Neural cell (in vitro differentiated cells): ENCODE results near the gene MAPK4. TPM values are rescaled to one million over a fixed set of nuclear protein-coding genes. Genes with fewer than 3 reads are reported as not detected.

Experiments used
- H2AFZ ChIP-seq: fragments of 200-600, 300-800 bp; sonication (generic), shearing (Covaris generic); 2 replicates; pipeline ENCODE4 v1.6.0; 2014; ENCODE audit warnings: low read depth, mild to moderate bottlenecking, antibody characterized with exemption, low read length, moderate library complexity
- H3F3A ChIP-seq: fragments of 200-600 bp; shearing (Covaris generic); 2 replicates; pipeline ENCODE4 v1.6.1; 2016; ENCODE audit warnings: mild to moderate bottlenecking, moderate library complexity, mixed read lengths, antibody characterized with exemption, low read length; ENCODE audit not compliant: insufficient read depth, poor library complexity, severe bottlenecking
- H3K27ac ChIP-seq: fragments of 200-600, 300-800 bp; sonication (generic), shearing (Covaris generic); 2 replicates; pipeline ENCODE4 v1.5.1; 2014; ENCODE audit warnings: mild to moderate bottlenecking, low read length, moderate library complexity
- H3K27me3 ChIP-seq: fragments of 300-800, 200-600 bp; sonication (generic), shearing (Covaris generic); 2 replicates; pipeline ENCODE4 v1.6.0; 2014; ENCODE audit warnings: mild to moderate bottlenecking, low read depth, low read length, moderate library complexity; ENCODE audit not compliant: insufficient read depth
- H3K36me3 ChIP-seq: fragments of 300-800, 200-600 bp; sonication (generic), shearing (Covaris generic); 2 replicates; pipeline ENCODE4 v1.5.1; 2014; ENCODE audit warnings: mild to moderate bottlenecking, antibody characterized with exemption, low read length, moderate library complexity; ENCODE audit not compliant: insufficient read depth
- H3K4me2 ChIP-seq: fragments of 300-800, 200-600 bp; sonication (generic), shearing (Covaris generic); 2 replicates; pipeline ENCODE4 v1.6.0; 2014; ENCODE audit warnings: mild to moderate bottlenecking, low read length
- H3K4me3 ChIP-seq: fragments of 300-800, 200-600 bp; sonication (generic), shearing (Covaris generic); 2 replicates; pipeline ENCODE4 v1.5.1; 2014; ENCODE audit warnings: mild to moderate bottlenecking, low read length, moderate library complexity
- H3K79me2 ChIP-seq: fragments of 200-600 bp; shearing (Covaris generic); replicated peaks from 2 replicates; pipeline ENCODE4 v1.6.0; 2014; ENCODE audit warnings: mild to moderate bottlenecking, low read length, moderate library complexity; ENCODE audit not compliant: insufficient read depth
- H3K9ac ChIP-seq: fragments of 300-800, 200-600 bp; sonication (generic), shearing (Covaris generic); 2 replicates; pipeline ENCODE4 v1.6.1; 2016; ENCODE audit warnings: mild to moderate bottlenecking, low read length, mixed read lengths
- H3K9me2 ChIP-seq: fragments of 200-600 bp; shearing (Covaris generic); 2 replicates; pipeline ENCODE4 v1.6.1; 2016; ENCODE audit warnings: mild to moderate bottlenecking, low read length, mixed read lengths; ENCODE audit not compliant: insufficient read depth
- H3K9me3 ChIP-seq: fragments of 200-600, 300-800 bp; sonication (generic), shearing (Covaris generic); 2 replicates; pipeline ENCODE4 v1.6.1; 2016; ENCODE audit warnings: mild to moderate bottlenecking, mixed run types, low read length, moderate library complexity, mixed read lengths
- H4K20me1 ChIP-seq: fragments of 200-600 bp; shearing (Covaris generic); 2 replicates; pipeline ENCODE4 v1.6.1; 2016; ENCODE audit warnings: mild to moderate bottlenecking, mixed run types; ENCODE audit not compliant: insufficient read depth
- EP300 ChIP-seq: fragments of 450-650 bp; conservative IDR thresholded peaks from 2 replicates; pipeline ENCODE4 v1.6.1; 2014; ENCODE audit warnings: antibody characterized with exemption, mild to moderate bottlenecking, moderate library complexity; ENCODE audit not compliant: poor library complexity, severe bottlenecking
- EZH2 ChIP-seq: fragments of 200-600, 300-800 bp; shearing (Covaris generic), sonication (generic); IDR thresholded peaks from 2 replicates; pipeline ENCODE4 v1.6.1; 2014; ENCODE audit warnings: antibody characterized with exemption, low read length, borderline replicate concordance, mild to moderate bottlenecking; ENCODE audit not compliant: insufficient read depth, poor library complexity, severe bottlenecking
- MXI1 ChIP-seq: fragments of 450-650 bp; conservative IDR thresholded peaks from 2 replicates; pipeline ENCODE4 v1.6.1; 2014; ENCODE audit warnings: antibody characterized with exemption, mild to moderate bottlenecking; ENCODE audit not compliant: poor library complexity, severe bottlenecking
- POLR2AphosphoS5 ChIP-seq: IDR thresholded peaks from 2 replicates; pipeline ENCODE4 v1.6.1; 2012
- RAD21 ChIP-seq: fragments of 450-650 bp; conservative IDR thresholded peaks from 2 replicates; pipeline ENCODE4 v1.6.1; 2014; ENCODE audit warnings: antibody characterized with exemption, mild to moderate bottlenecking, moderate library complexity
- SMC3 ChIP-seq: fragments of 450-650 bp; conservative IDR thresholded peaks from 2 replicates; pipeline ENCODE4 v1.6.1; 2014; ENCODE audit warnings: antibody characterized with exemption, mild to moderate bottlenecking, moderate library complexity; ENCODE audit not compliant: poor library complexity
- TAF1 ChIP-seq: IDR thresholded peaks from 2 replicates; pipeline ENCODE4 v1.6.1; 2012; ENCODE audit warnings: low read depth
- polyA plus RNA-seq: library from polyadenylated mRNA; depleted of rRNA; stranded (reverse); fragments of >200 nt; gene quantifications from 2 replicates; pipeline ENCODE4 v1.2.3, GENCODE V29; 2014
- TF ChIP-seq, protein P1 (sequence below): IDR thresholded peaks from 2 replicates; pipeline ENCODE4 v1.6.1; 2012; ENCODE audit warnings: borderline replicate concordance
- TF ChIP-seq, protein P2 (sequence below): fragments of 450-650 bp; IDR thresholded peaks from 2 replicates; pipeline ENCODE4 v1.5.1; 2014; ENCODE audit warnings: antibody characterized with exemption, mild to moderate bottlenecking, moderate library complexity; ENCODE audit not compliant: poor library complexity, severe bottlenecking

Gene MAPK4
- polyA plus RNA-seq, 1 donor from 2014 or later = 12.7 TPM

DNA sequence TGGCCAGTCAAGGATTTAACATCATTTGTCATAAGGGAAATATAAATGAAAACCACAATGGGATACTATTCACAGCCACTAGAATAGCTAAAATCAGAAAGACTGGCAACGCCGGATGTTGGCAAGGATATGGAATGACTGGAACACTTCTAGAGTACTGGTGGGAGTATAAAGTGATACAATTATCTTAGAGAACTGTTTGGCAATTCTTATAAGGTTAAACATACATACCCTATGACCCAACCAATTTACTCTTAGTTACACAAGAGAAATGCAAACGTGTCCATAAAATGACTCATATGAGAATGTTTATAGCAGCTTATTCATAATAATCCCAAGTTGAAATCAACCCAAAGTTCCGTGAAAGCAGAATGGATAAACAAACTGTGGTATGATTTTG, 35.1 kb downstream of the MAPK4 start:
- Histone ChIP-seq H3F3A (no peaks in the 10 kb centered on the region), H3K36me3 (no peaks in the 10 kb centered on the region), H3K9me3 (no peaks in the 10 kb centered on the region), H4K20me1 (no peaks in the 10 kb centered on the region), H3K79me2 (no peaks in the 10 kb centered on the region), H3K4me2 (no peak overlapping the region), H3K4me3 (no peak overlapping the region), H3K9ac (no peak overlapping the region), H3K27me3 (no peaks in the 10 kb centered on the region), H2AFZ (no peak overlapping the region), H3K9me2 (no peaks in the 10 kb centered on the region), H3K27ac (no peak overlapping the region)
- TF ChIP-seq TAF1 = no peak
- TF ChIP-seq EZH2 = no peak

DNA sequence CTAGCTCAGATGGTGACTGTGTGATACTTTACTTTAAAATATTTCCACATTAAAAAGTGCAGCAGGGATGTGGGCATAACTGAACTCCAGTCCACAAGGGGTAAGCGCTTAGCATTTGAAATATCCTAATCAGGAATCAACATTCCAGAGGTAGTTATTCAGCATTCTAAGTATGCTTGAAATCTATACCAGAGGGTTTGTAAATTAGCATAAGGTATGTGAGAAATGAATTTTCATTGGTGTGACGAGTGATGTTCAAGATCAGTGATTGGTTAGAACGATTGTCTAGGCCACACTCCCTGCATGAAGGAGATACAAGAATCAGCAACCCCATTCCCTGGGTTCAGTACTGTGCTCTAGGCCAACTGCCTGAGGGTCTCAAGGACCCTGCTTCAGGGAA, 42.6 kb downstream of the MAPK4 start:
- Histone ChIP-seq H3K79me2 (no peaks in the 10 kb centered on the region), H3K9me2 (no peaks in the 10 kb centered on the region), H3F3A (no peaks in the 10 kb centered on the region), H3K9me3 (no peaks in the 10 kb centered on the region), H4K20me1 (no peaks in the 10 kb centered on the region), H3K9ac (no peak overlapping the region), H2AFZ (no peak overlapping the region), H3K4me3 (no peak overlapping the region), H3K27me3 (no peaks in the 10 kb centered on the region), H3K36me3 (no peaks in the 10 kb centered on the region), H3K4me2 (no peak overlapping the region), H3K27ac (no peak overlapping the region)
- no peak for TF ChIP-seq SMC3
- no peak for TF ChIP-seq RAD21
- TF ChIP-seq, protein P1, sequence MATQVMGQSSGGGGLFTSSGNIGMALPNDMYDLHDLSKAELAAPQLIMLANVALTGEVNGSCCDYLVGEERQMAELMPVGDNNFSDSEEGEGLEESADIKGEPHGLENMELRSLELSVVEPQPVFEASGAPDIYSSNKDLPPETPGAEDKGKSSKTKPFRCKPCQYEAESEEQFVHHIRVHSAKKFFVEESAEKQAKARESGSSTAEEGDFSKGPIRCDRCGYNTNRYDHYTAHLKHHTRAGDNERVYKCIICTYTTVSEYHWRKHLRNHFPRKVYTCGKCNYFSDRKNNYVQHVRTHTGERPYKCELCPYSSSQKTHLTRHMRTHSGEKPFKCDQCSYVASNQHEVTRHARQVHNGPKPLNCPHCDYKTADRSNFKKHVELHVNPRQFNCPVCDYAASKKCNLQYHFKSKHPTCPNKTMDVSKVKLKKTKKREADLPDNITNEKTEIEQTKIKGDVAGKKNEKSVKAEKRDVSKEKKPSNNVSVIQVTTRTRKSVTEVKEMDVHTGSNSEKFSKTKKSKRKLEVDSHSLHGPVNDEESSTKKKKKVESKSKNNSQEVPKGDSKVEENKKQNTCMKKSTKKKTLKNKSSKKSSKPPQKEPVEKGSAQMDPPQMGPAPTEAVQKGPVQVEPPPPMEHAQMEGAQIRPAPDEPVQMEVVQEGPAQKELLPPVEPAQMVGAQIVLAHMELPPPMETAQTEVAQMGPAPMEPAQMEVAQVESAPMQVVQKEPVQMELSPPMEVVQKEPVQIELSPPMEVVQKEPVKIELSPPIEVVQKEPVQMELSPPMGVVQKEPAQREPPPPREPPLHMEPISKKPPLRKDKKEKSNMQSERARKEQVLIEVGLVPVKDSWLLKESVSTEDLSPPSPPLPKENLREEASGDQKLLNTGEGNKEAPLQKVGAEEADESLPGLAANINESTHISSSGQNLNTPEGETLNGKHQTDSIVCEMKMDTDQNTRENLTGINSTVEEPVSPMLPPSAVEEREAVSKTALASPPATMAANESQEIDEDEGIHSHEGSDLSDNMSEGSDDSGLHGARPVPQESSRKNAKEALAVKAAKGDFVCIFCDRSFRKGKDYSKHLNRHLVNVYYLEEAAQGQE = no peak
- no peak for TF ChIP-seq TAF1
- TF ChIP-seq, protein P2, sequence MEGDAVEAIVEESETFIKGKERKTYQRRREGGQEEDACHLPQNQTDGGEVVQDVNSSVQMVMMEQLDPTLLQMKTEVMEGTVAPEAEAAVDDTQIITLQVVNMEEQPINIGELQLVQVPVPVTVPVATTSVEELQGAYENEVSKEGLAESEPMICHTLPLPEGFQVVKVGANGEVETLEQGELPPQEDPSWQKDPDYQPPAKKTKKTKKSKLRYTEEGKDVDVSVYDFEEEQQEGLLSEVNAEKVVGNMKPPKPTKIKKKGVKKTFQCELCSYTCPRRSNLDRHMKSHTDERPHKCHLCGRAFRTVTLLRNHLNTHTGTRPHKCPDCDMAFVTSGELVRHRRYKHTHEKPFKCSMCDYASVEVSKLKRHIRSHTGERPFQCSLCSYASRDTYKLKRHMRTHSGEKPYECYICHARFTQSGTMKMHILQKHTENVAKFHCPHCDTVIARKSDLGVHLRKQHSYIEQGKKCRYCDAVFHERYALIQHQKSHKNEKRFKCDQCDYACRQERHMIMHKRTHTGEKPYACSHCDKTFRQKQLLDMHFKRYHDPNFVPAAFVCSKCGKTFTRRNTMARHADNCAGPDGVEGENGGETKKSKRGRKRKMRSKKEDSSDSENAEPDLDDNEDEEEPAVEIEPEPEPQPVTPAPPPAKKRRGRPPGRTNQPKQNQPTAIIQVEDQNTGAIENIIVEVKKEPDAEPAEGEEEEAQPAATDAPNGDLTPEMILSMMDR = no peak
- no peak for TF ChIP-seq EP300
- TF ChIP-seq EZH2 = no peak
- no peak for TF ChIP-seq POLR2AphosphoS5
- TF ChIP-seq MXI1 = no peak

DNA sequence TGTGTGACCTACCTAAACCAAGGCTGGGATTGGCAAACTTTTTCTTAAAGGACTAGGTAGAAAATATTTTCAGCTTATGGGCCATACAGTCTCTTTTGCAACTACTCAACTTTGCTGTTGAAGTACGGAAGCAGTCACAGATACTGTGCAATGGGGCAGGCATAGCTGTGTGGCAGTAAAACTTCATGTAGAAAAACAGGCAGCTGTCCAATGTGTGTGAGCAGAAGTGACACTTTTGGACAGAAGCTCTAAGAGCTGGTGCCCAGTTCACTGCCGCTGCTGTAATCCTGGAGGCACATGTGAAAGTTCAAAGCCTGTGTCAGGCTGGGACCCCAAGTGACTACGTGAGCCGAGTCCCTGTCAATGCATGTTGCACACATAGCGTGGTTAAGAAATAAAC, 46.7 kb downstream of the MAPK4 start:
- Histone ChIP-seq H3K4me2 (no peak overlapping the region), H3F3A (peaks cover 3% of the 10 kb centered on the region), H3K9me3 (no peaks in the 10 kb centered on the region), H3K4me3 (no peak overlapping the region), H4K20me1 (no peaks in the 10 kb centered on the region), H2AFZ (no peak overlapping the region), H3K9me2 (no peaks in the 10 kb centered on the region), H3K79me2 (no peaks in the 10 kb centered on the region), H3K27ac (peak overlapping the region; percentile 82), H3K27me3 (no peaks in the 10 kb centered on the region), H3K36me3 (no peaks in the 10 kb centered on the region), H3K9ac (no peak overlapping the region)
- TF ChIP-seq MXI1 (no peak), RAD21 (no peak), POLR2AphosphoS5 (no peak), TAF1 (no peak), EZH2 (no peak), SMC3 (no peak), EP300 (no peak)
- TF ChIP-seq, protein P1 = no peak
- TF ChIP-seq, protein P2 = no peak
